GM19455 (cell line): Measurements from ENCODE around the gene IL18.
"Not testable (repeated sequence)": the region's sequence is repeated elsewhere in the genome, so short reads cannot be mapped to it uniquely, and the experiment has no call there.

Experiments
- ATAC-seq: cut with Tn5 transposase; IDR thresholded peaks from one replicate; pipeline ENCODE4 v1.9.1; 2021; ENCODE audit not compliant: unreplicated experiment

IL18 gene

DNA sequence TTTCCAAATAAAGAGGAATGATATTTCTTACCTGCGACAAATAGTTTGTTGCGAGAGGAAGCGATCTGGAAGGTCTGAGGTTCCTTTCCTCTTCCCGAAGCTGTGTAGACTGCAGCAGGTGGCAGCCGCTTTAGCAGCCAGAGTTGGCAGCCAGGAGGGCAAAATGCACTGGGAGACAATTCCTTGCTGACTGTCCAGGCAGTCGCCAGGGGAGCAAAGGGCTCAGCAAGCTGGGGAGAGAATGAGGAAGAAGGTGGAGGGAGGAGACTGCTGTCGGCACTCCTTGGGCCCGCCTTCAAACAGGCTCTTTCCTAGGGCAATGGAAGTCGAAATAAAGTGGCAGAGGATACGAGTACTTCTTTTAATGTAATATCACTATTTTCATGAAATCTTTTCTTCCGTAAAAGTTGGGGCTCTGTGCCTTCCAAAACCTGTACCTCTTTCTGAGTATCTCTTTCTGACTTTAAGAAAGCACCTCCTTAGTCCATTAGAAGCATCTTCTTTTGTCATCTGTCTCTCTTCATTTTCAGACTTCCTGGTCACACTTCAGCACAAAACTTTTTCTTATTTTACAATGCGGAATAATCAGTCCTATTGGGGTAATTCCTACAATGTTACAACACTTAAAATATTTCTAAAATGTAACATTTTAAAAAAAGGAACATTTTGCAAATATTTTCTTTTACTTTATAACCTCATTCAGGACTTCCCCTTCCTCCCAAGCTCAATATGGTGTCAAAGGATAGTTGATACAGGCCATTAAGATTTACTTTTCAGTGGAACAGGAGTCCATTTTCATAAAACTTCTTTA lies at the start of gene IL18:
TSS of gene IL18 (minus strand) at position 220 of the 811 bp plus-strand sequence. CDS start 9,041 bp downstream, outside the sequence.
- ATAC-seq = no peak

DNA sequence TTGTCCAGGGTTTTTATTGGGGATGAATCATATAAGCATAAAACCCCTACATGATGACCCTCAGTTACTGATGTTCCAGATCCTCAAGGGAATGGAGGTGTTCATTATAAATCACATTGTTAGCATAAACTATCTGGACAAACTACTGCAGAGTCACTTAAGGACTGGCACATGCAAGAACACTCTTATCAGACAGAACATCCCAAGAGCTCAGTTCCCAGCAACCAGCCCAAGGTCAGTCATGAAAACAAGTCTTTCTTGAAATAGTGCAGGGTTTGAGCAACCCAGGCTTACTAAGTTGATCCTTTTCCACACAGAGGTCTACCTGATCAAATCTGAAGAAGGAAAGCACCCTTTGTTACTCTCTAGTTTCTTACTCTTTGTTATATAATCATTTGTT lies 48.8 kb upstream of the IL18 start:
- no peak for ATAC-seq

DNA sequence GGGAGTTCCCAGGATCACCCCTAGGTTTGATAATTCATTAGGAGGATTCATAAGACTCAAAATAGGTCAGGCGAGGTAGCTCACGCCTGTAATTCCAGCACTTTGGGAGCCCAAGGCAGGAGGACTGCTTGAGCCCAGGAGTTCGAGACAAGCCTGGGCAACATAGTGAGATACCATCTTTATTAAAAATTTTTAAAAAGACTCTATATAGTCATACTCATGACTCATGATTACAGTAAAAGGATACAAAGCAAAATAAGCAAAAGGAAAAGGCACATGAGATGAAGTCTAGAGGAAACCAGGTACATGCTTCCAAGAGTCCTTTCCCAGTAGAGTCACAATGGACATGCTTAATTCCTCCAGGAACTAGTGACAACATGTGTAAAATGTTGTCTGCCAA lies 48.4 kb upstream of the IL18 start:
- ATAC-seq = no peak

DNA sequence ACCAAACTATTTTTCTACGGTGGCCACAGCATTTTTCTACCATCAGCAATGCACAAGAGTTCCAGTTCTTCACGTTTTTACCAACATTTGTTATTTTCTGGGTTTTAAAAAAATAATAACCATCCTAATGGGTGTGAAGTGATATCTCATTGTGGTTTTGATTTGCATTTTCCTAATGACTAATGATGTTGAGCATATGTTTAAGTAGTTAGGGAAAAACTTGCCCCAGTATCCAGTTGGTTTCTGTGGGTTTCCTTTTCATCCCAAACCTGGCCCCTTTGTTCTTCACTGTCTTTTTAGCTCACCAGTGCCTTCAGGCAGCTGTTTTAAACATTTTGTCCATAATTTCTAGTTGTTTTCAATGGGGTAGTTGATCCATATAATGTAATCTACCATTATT lies 47.6 kb upstream of the IL18 start:
- ATAC-seq = no peak

DNA sequence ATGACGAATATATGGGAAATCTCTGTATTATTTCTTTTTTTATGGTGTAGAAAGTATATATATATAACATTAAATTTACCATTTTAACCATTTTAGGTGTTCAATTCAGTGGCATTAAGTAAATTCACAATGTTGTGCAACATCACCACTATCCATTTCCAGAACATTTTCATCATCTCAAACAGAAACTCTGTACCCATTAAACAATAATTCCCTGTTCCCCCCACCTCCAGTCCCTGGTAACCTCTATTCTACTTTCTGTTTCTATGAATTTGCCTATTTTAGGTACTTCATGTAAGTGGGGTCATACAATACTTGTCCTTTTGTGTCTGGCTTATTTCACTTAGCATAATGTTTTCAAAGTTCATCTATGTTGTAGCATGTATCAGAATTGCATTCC lies 47.0 kb upstream of the IL18 start:
- no peak for ATAC-seq

DNA sequence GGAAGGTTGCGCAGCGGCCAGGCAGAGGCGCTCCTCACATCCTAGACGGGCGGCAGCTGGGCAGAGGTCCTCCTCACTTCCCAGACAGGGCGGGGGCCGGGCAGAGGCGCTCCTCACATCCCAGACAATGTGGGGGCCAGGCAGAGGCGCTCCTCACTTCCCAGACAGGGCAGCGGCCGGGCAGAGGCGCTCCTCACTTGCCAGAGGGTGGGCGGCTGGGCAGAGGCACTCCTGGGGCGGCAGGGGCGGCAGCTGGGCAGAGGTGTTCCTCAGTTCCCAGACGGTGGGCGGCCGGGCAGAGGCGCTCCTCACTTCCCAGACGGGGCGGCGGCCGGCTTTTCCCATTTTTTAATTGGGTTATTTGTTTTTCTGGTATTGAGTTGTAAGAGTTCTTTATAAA lies 42.2 kb upstream of the IL18 start:
- no peak for ATAC-seq

DNA sequence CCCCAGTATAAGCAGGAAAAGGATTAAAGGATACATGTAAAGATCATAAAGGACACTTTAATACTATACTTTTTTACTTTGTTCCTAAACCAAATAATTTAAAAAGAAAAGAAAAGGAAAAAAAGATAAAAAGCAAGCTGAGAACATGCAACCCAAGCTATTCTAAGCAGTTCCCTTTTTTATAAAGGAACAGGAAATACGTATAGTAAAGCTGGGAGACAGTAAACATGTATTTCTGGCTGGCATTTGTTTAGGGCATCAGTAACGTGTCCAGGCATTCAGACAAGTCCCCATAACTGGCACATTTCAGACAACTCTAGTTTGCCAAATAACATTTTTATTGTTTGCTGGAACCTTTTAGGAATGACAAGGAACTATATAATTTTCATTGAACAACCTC lies 36.4 kb upstream of the IL18 start:
- no peak for ATAC-seq

DNA sequence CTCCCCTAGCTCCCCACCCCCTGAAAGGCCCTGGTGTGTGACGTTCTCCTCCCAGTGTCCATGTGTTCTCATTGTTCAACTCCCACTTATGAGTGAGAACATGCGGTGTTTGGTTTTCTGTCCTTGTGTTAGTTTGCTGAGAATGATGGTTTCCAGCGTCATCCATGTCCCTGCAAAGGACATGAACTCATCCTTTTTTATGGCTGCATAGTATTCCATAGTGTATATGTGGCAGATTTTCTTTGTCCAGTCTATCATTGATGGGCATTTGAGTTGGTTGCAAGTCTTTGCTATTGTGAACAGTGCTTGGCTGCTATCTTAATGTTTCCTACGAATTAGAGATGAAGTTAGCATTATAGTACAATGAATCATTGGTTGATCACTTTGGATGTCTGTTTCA lies 35.2 kb upstream of the IL18 start:
- ATAC-seq = not testable (repeated sequence)

DNA sequence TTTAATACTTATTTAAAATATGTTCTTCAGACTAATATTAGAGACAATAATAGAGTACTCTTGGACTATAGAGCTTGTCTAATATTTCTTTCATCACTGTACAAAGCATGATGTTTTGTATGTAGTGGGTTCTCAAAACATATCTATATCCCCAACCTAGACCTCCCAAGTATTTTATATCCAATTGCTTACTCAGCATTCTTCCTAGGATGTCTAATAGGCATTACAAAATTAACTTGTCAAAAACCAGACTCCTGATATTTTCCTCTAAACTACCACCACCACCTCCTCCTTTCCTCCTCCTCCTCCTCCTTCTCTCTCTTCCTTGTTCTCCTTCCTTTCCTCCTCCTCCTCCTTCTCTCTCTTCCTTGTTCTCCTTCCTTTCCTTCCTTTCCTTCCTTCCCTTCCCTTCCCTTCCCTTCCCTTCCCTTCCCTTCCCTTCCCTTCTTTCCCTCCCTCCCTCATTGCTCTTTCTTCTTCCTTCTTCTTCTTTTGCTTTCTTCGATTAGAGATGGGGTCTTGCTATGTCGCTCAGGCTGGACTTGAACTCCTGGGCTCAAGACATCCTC lies 32.7 kb upstream of the IL18 start:
- ATAC-seq = no peak

DNA sequence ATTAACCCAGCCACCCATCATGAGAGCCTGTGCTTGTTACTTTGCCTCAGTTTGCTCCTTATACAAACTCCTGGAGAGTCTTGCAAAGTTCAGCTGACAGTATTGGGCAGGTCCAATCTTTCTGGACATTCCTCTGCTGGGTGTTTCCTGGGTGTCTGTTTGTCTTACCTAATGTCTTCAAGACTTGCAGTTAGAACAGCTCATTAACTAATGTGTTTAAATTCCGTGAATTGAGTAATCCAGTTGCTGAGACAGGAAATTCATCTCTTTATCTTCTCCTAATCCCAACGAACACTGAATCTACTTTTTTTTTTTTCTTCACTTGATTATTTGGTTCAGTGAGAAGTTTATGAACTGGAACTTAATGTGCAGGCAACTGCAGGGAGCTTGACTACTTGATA lies 32.1 kb upstream of the IL18 start:
- ATAC-seq = no peak

DNA sequence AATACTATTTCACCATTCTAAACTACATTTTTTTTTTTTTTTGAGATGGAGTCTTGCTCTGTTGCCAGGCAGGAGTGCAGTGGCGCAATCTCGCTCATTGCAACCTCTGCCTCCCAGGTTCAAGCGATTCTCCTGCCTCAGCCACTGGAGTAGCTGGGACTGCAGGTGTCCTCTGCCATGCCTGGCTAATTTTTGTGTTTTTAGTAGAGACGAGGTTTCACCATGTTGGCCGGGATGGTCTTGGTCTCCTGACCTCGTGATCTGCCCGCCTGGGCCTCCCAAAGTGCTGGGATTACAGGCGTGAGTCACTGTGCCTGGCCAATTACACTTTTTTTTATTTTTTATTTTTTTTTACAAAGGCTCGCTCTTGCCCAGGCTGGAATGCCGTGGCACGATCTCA lies 31.2 kb upstream of the IL18 start:
- not testable (repeated sequence) for ATAC-seq

DNA sequence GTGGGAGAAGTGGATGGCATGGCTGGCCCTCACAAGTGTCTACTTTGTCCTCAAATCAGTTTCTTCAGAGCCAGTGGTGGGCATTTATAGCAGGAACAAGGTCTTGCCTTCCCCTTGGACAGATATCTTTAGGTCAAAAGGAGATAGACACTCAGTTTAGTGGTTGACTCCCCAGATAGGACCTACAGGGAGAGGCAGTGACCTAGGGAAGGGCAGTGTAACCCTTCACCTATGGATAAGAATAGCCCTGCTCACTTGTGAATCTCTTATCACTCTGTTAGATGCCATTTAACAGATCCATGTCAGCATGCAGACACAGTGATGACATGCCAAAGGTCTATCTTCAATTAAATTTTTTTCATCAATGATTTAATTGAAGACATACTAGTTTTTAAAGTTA lies 22.4 kb upstream of the IL18 start:
- ATAC-seq = no peak

DNA sequence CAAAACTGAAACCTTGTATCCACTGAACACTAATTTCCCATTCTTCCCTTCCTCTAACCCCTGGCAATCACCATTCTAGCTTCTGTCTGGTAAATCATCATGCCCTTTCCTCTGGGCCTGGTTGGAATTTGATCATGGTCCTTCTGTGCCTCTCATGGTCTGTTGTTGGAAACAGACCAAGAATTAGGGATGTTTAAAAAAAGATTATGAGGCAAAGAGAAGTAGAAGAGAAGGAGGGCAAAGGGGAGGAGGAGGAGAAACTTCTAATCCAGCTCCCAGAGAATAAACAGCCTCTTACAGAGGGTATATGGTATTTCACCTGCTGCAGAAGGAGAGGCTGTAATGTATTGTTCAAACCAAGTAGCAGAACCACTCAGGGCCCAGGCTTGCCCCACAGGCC lies 22.0 kb upstream of the IL18 start:
- ATAC-seq = no peak

DNA sequence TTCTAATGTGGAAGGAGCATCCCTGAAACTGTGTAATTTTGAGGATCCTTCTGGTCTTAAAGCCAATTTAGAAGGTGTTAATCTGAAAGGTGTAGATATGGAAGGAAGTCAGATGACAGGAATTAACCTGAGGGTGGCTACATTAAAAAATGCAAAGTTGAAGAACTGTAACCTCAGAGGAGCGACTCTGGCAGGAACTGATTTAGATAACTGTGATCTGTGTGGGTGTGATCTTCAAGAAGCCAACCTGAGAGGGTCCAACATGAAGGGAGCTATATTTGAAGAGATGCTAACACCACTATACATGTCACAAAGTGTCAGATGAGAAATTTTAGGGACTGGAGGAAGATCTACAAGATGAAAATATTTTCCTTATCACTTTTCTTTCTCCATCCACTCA lies 19.0 kb upstream of the IL18 start:
- ATAC-seq = no peak

DNA sequence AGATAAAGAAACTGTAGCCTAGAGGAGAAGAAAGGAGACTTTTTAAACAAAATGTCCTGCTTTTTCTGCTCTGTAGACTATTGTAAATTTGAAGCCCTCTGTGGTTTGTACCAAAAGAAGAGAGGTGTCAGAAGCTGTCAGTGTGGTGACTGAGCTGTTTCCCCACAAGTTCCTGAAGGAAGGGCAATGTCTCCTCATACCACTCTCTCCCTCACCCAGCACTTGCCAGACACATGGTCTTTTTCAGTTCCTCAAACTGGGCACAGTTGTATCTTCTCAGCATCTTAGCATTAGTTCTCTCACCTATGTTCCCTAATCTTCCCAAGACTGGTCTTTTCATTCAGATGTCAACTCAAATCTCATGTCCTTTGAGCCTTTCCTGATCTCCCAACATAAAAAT lies 15.7 kb upstream of the IL18 start:
- no peak for ATAC-seq

DNA sequence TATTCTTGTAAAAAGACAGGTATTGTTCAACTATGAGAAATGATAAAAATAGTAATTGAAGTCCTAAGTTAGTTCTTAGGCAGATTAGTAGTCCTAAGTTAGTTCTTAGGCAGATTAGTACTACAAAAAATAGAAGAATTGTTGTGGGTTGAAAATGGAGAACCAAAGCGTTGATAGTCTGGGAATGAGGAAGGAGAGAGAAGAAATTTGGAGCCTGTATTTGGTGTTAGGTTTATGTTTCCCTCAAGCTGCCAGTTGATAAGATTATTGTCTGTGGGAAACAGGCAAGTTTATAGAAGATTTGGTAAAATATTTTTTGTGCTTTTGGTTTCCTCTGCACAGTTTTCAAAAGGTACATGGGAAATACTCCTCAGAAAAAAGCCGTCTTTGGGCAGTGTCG lies 15.0 kb upstream of the IL18 start:
- ATAC-seq = no peak

DNA sequence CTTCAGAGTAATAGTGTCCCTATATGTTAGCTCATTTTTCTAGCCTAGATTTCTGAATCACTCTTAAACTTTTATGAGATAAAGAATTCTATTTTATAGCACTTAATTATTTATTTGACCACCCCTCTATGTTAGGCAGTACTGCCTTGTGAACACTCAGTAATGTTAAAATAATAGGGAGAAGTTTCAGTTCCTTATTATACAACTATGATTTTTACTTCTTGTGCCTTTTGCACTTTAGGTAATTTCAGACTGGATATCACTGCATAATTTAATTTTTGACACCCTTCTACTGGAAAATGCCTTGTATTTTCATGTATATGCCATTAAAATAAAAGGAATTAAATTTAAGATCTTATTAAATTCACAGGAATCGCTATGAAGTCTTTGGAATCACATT lies 14.5 kb upstream of the IL18 start:
- no peak for ATAC-seq

DNA sequence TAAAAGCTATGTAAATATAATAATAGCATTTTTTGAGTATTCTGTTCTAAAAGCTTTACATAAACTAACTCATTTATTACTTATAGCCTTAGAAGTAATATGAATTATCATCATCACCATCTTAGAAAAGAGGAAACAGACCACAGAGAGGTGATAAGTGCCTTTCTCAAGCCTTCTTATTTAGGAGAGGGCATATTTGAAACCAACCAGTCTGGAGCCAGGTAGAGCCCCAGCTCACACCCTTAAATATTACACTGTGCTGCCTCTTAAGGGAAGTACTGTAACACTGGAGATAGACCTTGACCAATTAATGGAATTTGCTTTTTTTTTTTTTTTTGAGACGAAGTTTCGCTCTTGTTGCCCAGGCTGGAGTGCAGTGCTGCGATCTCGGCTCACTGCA lies 13.7 kb upstream of the IL18 start:
- ATAC-seq = no peak

DNA sequence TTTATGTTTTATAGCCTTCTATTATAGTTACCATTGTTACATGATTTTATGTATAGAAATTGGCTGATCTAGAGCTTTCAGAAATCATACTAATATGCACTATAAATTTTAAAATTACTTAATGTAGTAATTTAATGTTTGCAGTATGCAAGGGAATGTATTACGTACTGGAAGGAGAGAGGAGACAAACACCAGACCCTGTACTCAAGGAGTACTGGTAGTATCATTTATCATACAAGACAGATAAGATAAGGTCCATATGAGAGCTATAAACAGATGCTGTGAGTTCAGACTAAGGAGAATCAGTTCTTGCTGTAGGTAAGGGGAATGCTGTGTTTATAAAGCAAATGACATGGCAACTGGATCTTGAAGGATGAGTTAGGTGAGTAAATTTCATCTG lies 12.2 kb upstream of the IL18 start:
- no peak for ATAC-seq

DNA sequence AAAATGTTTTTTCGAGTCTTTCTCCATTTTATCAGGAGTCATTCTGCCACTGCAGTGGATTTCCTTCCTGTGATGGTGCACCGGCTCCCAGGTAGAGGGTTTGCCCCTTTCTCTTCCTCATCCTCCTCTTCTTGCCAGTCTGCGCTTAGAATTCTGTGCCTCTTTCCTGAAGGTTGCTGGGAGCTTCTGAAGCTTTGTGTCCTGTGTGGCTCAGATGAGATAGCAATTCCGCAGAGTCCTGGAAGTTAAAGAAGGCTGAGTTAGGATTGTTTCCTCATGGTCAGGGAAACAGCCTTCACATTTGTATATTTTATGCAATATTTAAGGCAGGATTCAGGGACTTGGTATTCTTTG lies 11.7 kb upstream of the IL18 start:
- no peak for ATAC-seq

DNA sequence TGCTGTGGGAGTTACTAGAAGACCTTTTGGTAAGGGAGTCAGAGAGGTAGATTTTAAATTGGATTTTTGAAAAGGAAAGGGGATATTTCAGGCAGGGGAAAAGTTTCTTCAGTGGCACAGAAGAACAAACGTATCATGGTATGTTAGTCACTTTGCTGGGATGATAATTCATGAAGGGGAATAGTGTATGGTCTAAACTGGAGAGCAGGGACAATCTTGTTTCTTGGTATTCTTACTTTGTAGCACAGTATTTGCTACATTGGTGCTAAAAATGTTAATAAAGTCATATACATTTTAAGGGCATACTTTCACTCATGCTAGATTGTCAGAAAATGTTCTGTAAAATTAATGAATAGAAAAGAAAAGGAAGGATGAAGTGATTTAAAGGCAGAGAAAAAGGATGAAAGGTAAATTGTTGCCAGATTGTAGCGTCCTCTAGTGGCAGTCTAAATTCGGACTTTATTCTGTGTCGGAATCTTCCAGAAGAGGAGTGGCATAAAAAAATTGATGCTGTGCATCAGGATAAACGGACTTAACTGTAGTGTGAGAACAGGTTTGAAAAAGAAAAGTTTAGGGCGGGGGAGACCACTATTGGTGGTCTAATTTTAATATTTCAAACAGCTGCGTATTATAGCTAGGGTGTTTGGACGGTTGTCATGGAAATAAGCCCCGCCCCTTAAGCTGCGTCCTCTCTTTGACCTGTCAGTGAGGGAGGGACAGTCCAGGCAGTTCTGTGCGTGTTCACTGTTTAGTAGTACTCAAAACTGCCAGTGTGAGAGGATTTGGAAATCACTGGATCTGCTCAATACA lies 11.1 kb upstream of the IL18 start, which contains the start of gene BCO2:
TSS of gene BCO2 (plus strand) at position 724 of the 810 bp plus-strand sequence. CDS start 90 bp downstream, outside the sequence.
- no peak for ATAC-seq

DNA sequence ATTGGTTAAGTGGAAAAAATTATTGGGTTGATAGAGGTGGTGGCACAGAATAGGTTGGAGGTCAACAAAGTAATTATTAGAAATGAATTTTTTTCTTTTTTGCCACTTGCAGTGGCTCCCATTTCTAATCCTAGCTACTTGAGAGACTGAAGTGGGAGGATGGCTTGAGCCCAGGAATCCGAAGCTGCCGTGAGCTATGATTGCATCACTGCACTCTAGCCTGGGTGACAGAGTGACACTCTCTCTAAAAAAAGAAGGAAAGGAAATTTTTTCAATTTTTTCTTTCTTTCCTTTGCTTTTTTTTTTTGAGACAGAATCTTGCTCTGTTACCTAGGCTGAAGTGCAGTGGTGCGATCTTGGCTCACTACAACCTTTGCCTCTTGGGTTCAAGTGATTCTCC lies 9.3 kb upstream of the IL18 start:
- ATAC-seq = no peak
